ENCODE measurements around the gene INO80.

The INO80 gene

GRCh38 chr15:40982855-40983254, 133.2 kb downstream of the INO80 start:
- no peak for TF ChIP-seq FOXP2 (optimal IDR thresholded peaks at IDR 0.05; ENCODE audit: borderline replicate concordance, extremely low read depth, extremely low read length, insufficient read depth)
- no peak for TF ChIP-seq POLR2AphosphoS5 (IDR thresholded peaks at IDR 0.05; ENCODE audit: low read depth, low read length)
- no peak for TF ChIP-seq REST (IDR thresholded peaks at IDR 0.05; ENCODE audit: insufficient read depth in 1 of 2, low read depth in 2 of 2, low read length in 2 of 2)
- no peak for TF ChIP-seq SIN3A (IDR thresholded peaks at IDR 0.05; ENCODE audit: borderline replicate concordance, insufficient read depth, low read length)
- TF ChIP-seq TAF1 (IDR thresholded peaks at IDR 0.05; ENCODE audit: borderline replicate concordance, insufficient read depth, low read length), result no peak

- no peak for TF ChIP-seq POLR2AphosphoS5 (IDR thresholded peaks at IDR 0.05; ENCODE audit: low read depth, low read length)
- no peak for TF ChIP-seq REST (IDR thresholded peaks at IDR 0.05; ENCODE audit: insufficient read depth in 1 of 2, low read depth in 2 of 2, low read length in 2 of 2)
- no peak for TF ChIP-seq FOXP2 (optimal IDR thresholded peaks at IDR 0.05; ENCODE audit: borderline replicate concordance, extremely low read depth, extremely low read length, insufficient read depth)
- TF ChIP-seq TAF1 (IDR thresholded peaks at IDR 0.05; ENCODE audit: borderline replicate concordance, insufficient read depth, low read length), result no peak
- no peak for TF ChIP-seq SIN3A (IDR thresholded peaks at IDR 0.05; ENCODE audit: borderline replicate concordance, insufficient read depth, low read length)
These were observed 134.9 kb downstream of the INO80 start for GRCh38 chr15:40981186-40981585.

DNA sequence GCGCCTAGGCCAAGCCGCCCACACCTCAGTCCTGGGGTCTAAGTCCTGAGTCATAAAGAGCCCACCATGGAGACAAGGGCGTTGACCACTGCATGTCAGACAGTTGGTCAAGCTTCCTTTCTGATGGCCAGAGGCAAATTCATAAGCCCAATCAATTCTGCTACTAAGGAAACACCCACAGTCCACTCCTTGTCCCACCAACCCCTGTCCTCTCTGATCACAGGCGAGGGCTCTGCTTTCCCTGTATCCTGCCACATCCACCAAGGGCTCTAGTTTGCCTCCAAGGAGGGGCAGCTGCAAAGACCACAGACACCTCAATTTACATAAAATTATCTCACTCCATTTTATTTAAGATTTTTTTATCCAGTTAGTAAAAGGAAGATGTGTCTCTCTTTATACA, 137.5 kb downstream of the INO80 start:
- TF ChIP-seq POLR2AphosphoS5 (IDR thresholded peaks at IDR 0.05; ENCODE audit: low read depth, low read length) (no peak), TAF1 (IDR thresholded peaks at IDR 0.05; ENCODE audit: borderline replicate concordance, insufficient read depth, low read length) (no peak), SIN3A (IDR thresholded peaks at IDR 0.05; ENCODE audit: borderline replicate concordance, insufficient read depth, low read length) (no peak), FOXP2 (optimal IDR thresholded peaks at IDR 0.05; ENCODE audit: borderline replicate concordance, extremely low read depth, extremely low read length, insufficient read depth) (no peak), REST (IDR thresholded peaks at IDR 0.05; ENCODE audit: insufficient read depth in 1 of 2, low read depth in 2 of 2, low read length in 2 of 2) (no peak)

DNA sequence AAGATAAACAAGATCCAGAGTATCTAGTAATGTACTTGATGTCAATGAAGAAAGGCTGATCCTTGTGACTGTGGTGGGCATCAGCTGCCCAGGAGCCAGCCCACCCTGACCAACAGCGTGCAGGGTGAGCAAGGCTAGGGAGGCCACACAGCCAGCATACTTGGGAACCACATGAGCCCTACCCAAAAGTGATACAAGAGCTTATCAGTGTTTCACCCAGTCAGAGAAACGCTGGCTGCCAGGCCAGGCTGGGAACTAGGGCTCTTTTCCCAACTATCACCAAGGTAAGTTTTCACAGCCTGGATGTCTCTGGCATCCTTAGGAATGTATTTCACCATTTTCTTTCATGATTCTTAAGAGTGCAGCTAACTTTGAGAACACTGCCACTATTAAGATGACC, 137.9 kb downstream of the INO80 start:
- TF ChIP-seq POLR2AphosphoS5 (IDR thresholded peaks at IDR 0.05; ENCODE audit: low read depth, low read length), result no peak
- TF ChIP-seq REST (IDR thresholded peaks at IDR 0.05; ENCODE audit: insufficient read depth in 1 of 2, low read depth in 2 of 2, low read length in 2 of 2), result no peak
- TF ChIP-seq TAF1 (IDR thresholded peaks at IDR 0.05; ENCODE audit: borderline replicate concordance, insufficient read depth, low read length), result no peak
- no peak for TF ChIP-seq SIN3A (IDR thresholded peaks at IDR 0.05; ENCODE audit: borderline replicate concordance, insufficient read depth, low read length)
- TF ChIP-seq FOXP2 (optimal IDR thresholded peaks at IDR 0.05; ENCODE audit: borderline replicate concordance, extremely low read depth, extremely low read length, insufficient read depth), result no peak

- TF ChIP-seq TAF1 (IDR thresholded peaks at IDR 0.05; ENCODE audit: borderline replicate concordance, insufficient read depth, low read length), result no peak
- TF ChIP-seq POLR2AphosphoS5 (IDR thresholded peaks at IDR 0.05; ENCODE audit: low read depth, low read length), result no peak
- TF ChIP-seq SIN3A (IDR thresholded peaks at IDR 0.05; ENCODE audit: borderline replicate concordance, insufficient read depth, low read length), result no peak
- TF ChIP-seq FOXP2 (optimal IDR thresholded peaks at IDR 0.05; ENCODE audit: borderline replicate concordance, extremely low read depth, extremely low read length, insufficient read depth), result no peak
- no peak for TF ChIP-seq REST (IDR thresholded peaks at IDR 0.05; ENCODE audit: insufficient read depth in 1 of 2, low read depth in 2 of 2, low read length in 2 of 2)
These were observed 139.3 kb downstream of the INO80 start for GRCh38 chr15:40976819-40977218.

Measured in PFSK-1 (cell line).